ENCODE data around the gene PRKD1. TPM values are rescaled to one million over a fixed set of nuclear protein-coding genes. Genes with fewer than 3 reads are reported as not detected.

The PRKD1 gene
- total and polyA plus RNA-seq, 2 of the 13 experiments (the other 11 are each of a cell fraction or from before 2014, with no cell fraction given), result 0.22 to 1.3 TPM

DNA sequence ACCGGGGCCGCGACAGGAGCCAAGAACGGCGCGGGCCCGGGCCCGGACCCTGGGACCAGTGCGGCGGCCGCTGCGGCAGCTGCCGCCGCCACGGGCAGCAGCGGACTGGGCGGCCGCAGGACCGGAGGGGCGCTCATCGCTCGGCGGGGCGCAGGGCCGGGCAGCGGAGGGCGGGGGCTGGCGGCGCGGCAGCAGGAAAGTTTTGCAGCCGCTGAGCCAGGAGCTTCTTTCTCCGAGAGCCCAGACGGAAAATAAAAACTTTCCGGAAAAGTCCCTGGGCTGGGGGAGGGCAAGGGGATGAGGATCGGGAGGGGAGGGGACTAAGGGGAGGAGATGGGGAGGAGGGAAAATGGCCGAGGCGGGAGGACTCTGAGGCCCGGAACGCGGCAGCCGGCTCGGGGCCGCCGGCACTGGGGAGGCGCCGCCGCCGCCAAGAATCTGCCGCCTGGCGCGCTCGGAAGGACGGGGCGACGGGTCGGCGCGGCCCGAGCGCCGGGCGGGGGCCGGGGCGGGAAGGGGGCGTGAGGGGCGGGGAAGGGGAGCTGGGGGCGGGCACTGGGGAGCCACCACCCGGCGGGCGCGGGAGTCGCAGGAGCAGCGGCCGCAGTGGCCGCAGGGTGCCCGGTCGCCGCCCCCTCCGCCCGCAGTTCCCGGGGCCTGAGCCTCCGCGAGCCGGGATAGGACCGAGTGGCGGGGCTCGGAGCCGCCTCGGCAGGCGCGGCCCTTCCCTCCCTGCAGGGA, at the start of gene PRKD1 (continued):
- TF ChIP-seq SIX1 (CRISPR knock-in tag; IDR thresholded peaks at IDR 0.05; ENCODE audit: borderline replicate concordance) (no peak), ZNF646 (CRISPR knock-in tag; IDR thresholded peaks at IDR 0.05) (no peak), RBFOX2 (IDR thresholded peaks at IDR 0.05; ENCODE audit: low read depth, low read length) (peak; percentile 13; the same call in 1 of the 2 replicates), ZNF281 (CRISPR knock-in tag; IDR thresholded peaks at IDR 0.05; ENCODE audit: borderline replicate concordance) (no peak), DBP (CRISPR knock-in tag; IDR thresholded peaks at IDR 0.05; ENCODE audit: not compliant biosample characterization) (peak; percentile 47), ZNF75D (CRISPR knock-in tag; IDR thresholded peaks at IDR 0.05; ENCODE audit: borderline replicate concordance) (no peak), ARID5B (CRISPR knock-in tag; IDR thresholded peaks at IDR 0.05) (no peak), ZNF770 (CRISPR knock-in tag; IDR thresholded peaks at IDR 0.05) (no peak), TEAD3 (CRISPR knock-in tag; optimal IDR thresholded peaks at IDR 0.05; ENCODE audit: borderline replicate concordance) (no peak)

Measured in HepG2 (cell line).